C4-2B (cell line): Measurements from ENCODE around the gene C1orf232.

ENCODE experiments used
- H3K27ac ChIP-seq: fragments of 450-650 bp; 2 replicates; pipeline ENCODE4 v1.5.1; 2017
- CTCF ChIP-seq: fragments of 450-650 bp; conservative IDR thresholded peaks from 2 replicates; pipeline ENCODE4 v1.5.1; 2017; ENCODE audit warnings: mild to moderate bottlenecking
- ZFX ChIP-seq: fragments of 450-650 bp; IDR thresholded peaks from 2 replicates; pipeline ENCODE4 v1.6.1; 2017

The C1orf232 gene

DNA sequence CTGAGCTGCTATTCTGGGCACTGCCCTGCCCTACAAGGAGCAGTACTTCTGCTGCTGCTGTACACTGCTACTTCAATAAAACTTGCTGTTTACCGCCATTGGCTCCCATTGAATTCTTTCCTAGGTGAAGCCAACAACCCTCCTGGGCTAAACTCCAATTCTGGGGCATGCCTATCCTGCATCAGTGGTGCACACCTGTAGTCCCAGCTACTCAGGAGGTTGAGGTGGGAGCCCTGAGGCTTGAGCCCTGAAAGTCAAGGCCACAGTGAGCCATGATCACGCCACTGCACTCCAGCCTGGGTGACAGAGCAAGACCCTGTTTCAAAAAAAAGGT, 36.0 kb downstream of the C1orf232 start:
- no peak for TF ChIP-seq CTCF
- no peak for TF ChIP-seq ZFX
- H3K27ac ChIP-seq, result no peak overlapping the region

GRCh38 chr1:26132128-26132833, 36.5 kb downstream of the C1orf232 start:
- TF ChIP-seq CTCF, result no peak
- TF ChIP-seq ZFX, result no peak
- H3K27ac ChIP-seq, result no peak overlapping the region

GRCh38 chr1:26130695-26131094, 38.1 kb downstream of the C1orf232 start:
- no peak overlapping the region for H3K27ac ChIP-seq
- TF ChIP-seq CTCF, result no peak
- TF ChIP-seq ZFX, result no peak

GRCh38 chr1:26129778-26130177, 39.0 kb downstream of the C1orf232 start:
- no peak overlapping the region for H3K27ac ChIP-seq
- TF ChIP-seq CTCF (no peak), ZFX (no peak)

DNA sequence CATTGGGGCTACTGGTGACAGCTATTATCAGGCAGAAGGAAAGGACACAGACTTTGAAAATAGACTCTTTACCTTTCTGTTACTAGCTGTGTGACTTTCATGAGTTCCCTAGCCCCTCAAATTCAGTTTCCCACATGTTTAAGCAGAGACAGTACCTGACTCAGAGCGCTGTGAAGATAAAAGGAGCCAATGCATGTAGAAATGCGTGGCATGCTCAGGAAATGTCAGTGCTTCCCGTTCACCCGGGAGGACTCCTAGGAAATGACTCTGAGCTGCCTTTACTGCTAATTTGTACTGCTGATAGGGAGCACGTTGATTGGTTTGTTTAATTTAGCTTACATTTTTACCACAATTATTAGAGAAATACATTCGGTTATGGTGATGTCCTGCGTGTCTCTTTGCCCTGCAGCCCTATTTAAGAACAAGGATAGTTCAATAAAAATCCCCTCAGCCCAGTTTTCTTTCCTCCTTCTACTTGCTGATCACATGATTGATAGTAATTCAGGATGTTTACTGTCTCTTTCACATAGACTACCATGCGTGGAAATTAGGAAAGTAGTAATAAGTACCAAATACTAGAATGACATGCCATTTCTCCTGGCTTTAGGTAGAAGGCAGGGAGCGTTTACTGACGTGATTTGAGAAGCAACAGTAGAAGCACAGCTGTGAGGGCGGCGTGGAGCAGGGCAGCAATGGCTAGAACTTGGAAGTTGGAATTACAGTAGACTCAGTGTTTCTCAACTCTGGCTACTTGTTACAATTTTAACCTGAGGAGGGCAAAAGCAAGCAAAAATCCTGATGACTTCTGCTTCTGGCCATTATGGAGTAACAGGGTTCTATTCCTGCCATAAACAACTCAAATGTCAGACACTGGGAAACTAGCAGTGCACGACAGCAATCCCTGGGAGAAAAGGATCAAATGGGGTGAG, 41.3 kb downstream of the C1orf232 start:
- H3K27ac ChIP-seq, result peak overlapping the region; percentile 69
- no peak for TF ChIP-seq CTCF
- no peak for TF ChIP-seq ZFX

GRCh38 chr1:26126321-26127084, 42.3 kb downstream of the C1orf232 start:
- H3K27ac ChIP-seq, result peak overlapping the region; percentile 69
- no peak for TF ChIP-seq ZFX
- no peak for TF ChIP-seq CTCF
